Panc1 (cell line): ENCODE results near the gene CAMSAP2. TPM values are rescaled to one million over a fixed set of nuclear protein-coding genes. Genes with fewer than 3 reads are reported as not detected.

Source experiments
- ATAC-seq: fragments of 200-7000 bp; cut with Tn5 transposase; 2 replicates; pipeline ENCODE4 v1.9.1; 2020; ENCODE audit warnings: mild to moderate bottlenecking, moderate library complexity
- BruUV-seq: library from RNA; stranded (reverse); fragments of 400-500 nt; replicated peaks from 2 replicates; lab custom pipeline; 2021; lab: Mats Ljungman, UMichigan
- CTCF ChIA-PET: fragments of 300-600 bp; sonication (Branson Sonifier 250); formaldehyde crosslinking; loops from one replicate; lab custom pipeline; 2022; ENCODE audit warnings: antibody characterized with exemption; lab: Charles Lee
- POLR2A ChIA-PET: fragments of 300-600 bp; sonication (Branson Sonifier 250); formaldehyde crosslinking; loops from one replicate; lab custom pipeline; 2022; ENCODE audit warnings: antibody characterized with exemption; lab: Charles Lee
- DNase-seq: peaks from one replicate; pipeline ENCODE4 v3.0.0-alpha.2; 2010; ENCODE audit warnings: low read depth, low spot score
- H3K27ac ChIP-seq: 2 replicates; pipeline ENCODE4 v1.5.1; 2011; ENCODE audit warnings: mild to moderate bottlenecking, low read length, inconsistent platforms
- H3K27me3 ChIP-seq: fragments of 200-500 bp; sonication (Bioruptor generic); 2 replicates; pipeline ENCODE4 v1.6.0; 2014; ENCODE audit warnings: low read length, inconsistent platforms; ENCODE audit not compliant: control insufficient read depth, insufficient read depth
- H3K36me3 ChIP-seq: fragments of 200-500 bp; sonication (Bioruptor generic); 2 replicates; pipeline ENCODE4 v1.5.1; 2014; ENCODE audit warnings: inconsistent platforms, mild to moderate bottlenecking, low read length, moderate library complexity; ENCODE audit not compliant: control insufficient read depth, insufficient read depth
- H3K4me1 ChIP-seq: 2 replicates; pipeline ENCODE4 v1.5.1; 2011; ENCODE audit warnings: inconsistent platforms, mild to moderate bottlenecking, low read length, moderate library complexity; ENCODE audit not compliant: control insufficient read depth, insufficient read depth
- H3K4me3 ChIP-seq, 2 experiments: 2 replicates each; pipeline ENCODE4 v1.5.1; 2011 to 2012; ENCODE audit warnings: low read depth in 2 of 2, low read length in 2 of 2, mild to moderate bottlenecking in 2 of 2, inconsistent platforms in 1 of 2, moderate library complexity in 1 of 2
- H3K9me3 ChIP-seq: fragments of 200-500 bp; sonication (Bioruptor generic); 2 replicates; pipeline ENCODE4 v1.5.1; 2014; ENCODE audit warnings: low read depth, mild to moderate bottlenecking, inconsistent platforms, low read length, moderate library complexity; ENCODE audit not compliant: control insufficient read depth, insufficient read depth
- POLR2AphosphoS5 ChIP-seq: IDR thresholded peaks from 2 replicates; pipeline ENCODE4 v1.6.1; 2012; ENCODE audit warnings: mild to moderate bottlenecking, low read depth, low read length, moderate library complexity
- TCF7L2 ChIP-seq: IDR thresholded peaks from 2 replicates; pipeline ENCODE4 v1.6.1; 2011; ENCODE audit warnings: mild to moderate bottlenecking, low read depth, low read length, inconsistent platforms
- in situ Hi-C: cut with HindIII; loops from 2 replicates; pipeline ENCODE4 v1.10.0; 2016; ENCODE audit warnings: low sequenced_read_pairs, low pct_unique_long_range_greater_than_20kb
- intact Hi-C: fragments of 100-400 bp; cut with micrococcal nuclease; formaldehyde crosslinking; loops from one replicate; pipeline ENCODE4 v1.10.0; 2022; ENCODE audit not compliant: unreplicated experiment
- total RNA-seq: library from RNA; stranded (reverse); gene quantifications from one replicate; pipeline ENCODE4 v1.2.1, GENCODE V29; 2021; ENCODE audit not compliant: unreplicated experiment
- TF ChIP-seq, protein P1 (sequence below): fragments of 450-650 bp; IDR thresholded peaks from 2 replicates; pipeline ENCODE4 v1.5.1; 2017; ENCODE audit warnings: mild to moderate bottlenecking
- TF ChIP-seq, protein P2 (sequence below), 2 experiments: IDR thresholded peaks; 2 replicates each; pipeline ENCODE4 v1.6.1; 2011 to 2012; ENCODE audit warnings: low read depth in 2 of 2, control low read depth in 1 of 2, low read length in 1 of 2, mild to moderate bottlenecking in 1 of 2, moderate library complexity in 1 of 2; ENCODE audit not compliant: insufficient read depth in 1 of 2

CAMSAP2 gene
- total RNA-seq, 1 experiment from 2014 or later = 40.1 TPM

DNA sequence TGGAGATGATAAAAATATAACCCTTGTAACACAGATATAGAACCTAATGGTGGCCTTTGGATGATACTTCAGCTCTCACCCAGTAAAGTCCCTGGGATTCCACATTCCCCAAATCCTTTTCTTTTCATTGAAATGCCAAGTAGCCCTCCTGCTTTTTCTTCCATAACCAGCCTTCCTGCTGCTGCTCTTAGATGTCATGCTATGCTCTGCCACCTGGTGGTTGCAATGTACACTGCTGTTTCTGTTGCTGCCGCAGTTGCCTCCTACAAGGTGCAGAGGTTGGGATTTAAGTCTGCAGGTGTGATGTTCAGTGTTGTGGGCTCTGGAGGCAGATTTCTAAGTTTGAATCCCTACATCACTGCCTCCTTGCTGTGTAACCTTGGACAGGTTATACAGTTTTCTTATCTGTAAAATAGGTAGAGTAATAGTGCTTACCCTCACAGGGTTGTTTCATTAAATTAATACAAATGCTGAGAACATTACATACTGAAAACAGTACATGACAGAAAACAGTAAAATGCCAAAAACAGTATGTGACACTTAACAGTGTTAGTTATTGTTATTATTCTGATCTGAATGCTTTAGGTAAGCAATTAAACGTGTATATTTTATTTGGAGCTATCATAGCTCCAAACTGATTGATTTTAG lies 64.3 kb downstream of the CAMSAP2 start:
- CTCF ChIA-PET = interaction anchor here (0.5 to 0.7 kb wide), 3 partner anchors 79 to 466 kb away, joined by 4 read pairs; no protein-coding TSS in a partner anchor

DNA sequence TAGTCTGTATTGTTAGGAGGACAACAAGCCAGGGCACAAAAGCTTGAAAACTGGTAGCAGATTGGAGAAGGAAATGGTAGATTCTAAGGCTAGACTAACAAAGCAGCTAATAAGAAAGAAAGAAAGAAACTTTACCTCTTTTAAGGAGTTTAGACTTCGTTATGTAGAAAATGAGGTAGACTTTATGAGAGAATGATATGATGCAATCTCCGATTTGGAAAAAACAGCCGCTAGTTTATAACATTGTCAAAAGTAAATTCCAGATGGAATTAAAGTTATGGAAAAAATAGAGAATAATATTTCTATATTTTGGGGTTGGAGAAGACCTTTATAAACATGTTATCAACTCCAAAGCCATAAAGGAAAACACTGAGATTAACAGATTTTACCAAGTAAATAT lies 67.0 kb downstream of the CAMSAP2 start:
- H3K4me3 ChIP-seq = no peak overlapping the region
- no peaks in the 10 kb centered on the region for H3K27me3 ChIP-seq
- ATAC-seq (no peak), DNase-seq (no peak)
- TF ChIP-seq, protein P1, sequence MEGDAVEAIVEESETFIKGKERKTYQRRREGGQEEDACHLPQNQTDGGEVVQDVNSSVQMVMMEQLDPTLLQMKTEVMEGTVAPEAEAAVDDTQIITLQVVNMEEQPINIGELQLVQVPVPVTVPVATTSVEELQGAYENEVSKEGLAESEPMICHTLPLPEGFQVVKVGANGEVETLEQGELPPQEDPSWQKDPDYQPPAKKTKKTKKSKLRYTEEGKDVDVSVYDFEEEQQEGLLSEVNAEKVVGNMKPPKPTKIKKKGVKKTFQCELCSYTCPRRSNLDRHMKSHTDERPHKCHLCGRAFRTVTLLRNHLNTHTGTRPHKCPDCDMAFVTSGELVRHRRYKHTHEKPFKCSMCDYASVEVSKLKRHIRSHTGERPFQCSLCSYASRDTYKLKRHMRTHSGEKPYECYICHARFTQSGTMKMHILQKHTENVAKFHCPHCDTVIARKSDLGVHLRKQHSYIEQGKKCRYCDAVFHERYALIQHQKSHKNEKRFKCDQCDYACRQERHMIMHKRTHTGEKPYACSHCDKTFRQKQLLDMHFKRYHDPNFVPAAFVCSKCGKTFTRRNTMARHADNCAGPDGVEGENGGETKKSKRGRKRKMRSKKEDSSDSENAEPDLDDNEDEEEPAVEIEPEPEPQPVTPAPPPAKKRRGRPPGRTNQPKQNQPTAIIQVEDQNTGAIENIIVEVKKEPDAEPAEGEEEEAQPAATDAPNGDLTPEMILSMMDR = no peak
- TF ChIP-seq POLR2AphosphoS5 (no peak), TCF7L2 (no peak)
- TF ChIP-seq, protein P2, sequence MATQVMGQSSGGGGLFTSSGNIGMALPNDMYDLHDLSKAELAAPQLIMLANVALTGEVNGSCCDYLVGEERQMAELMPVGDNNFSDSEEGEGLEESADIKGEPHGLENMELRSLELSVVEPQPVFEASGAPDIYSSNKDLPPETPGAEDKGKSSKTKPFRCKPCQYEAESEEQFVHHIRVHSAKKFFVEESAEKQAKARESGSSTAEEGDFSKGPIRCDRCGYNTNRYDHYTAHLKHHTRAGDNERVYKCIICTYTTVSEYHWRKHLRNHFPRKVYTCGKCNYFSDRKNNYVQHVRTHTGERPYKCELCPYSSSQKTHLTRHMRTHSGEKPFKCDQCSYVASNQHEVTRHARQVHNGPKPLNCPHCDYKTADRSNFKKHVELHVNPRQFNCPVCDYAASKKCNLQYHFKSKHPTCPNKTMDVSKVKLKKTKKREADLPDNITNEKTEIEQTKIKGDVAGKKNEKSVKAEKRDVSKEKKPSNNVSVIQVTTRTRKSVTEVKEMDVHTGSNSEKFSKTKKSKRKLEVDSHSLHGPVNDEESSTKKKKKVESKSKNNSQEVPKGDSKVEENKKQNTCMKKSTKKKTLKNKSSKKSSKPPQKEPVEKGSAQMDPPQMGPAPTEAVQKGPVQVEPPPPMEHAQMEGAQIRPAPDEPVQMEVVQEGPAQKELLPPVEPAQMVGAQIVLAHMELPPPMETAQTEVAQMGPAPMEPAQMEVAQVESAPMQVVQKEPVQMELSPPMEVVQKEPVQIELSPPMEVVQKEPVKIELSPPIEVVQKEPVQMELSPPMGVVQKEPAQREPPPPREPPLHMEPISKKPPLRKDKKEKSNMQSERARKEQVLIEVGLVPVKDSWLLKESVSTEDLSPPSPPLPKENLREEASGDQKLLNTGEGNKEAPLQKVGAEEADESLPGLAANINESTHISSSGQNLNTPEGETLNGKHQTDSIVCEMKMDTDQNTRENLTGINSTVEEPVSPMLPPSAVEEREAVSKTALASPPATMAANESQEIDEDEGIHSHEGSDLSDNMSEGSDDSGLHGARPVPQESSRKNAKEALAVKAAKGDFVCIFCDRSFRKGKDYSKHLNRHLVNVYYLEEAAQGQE (IDR thresholded peaks at IDR 0.05; ENCODE audit: insufficient read depth in 1 of 2, low read depth in 2 of 2, low read length in 1 of 2) = no peak
- no peaks in the 10 kb centered on the region for H3K4me1 ChIP-seq
- intact Hi-C loops = no loop called here
- ChIA-PET CTCF (interaction anchor here (1.3 kb wide), 1 partner anchor 183 kb away, joined by 4 read pairs; no protein-coding TSS in a partner anchor), POLR2A (no interaction called here)
- peaks cover 4% of the 10 kb centered on the region for H3K36me3 ChIP-seq
- in situ Hi-C loops = no loop called here
- no peak overlapping the region for H3K27ac ChIP-seq
- H3K9me3 ChIP-seq = no peaks in the 10 kb centered on the region
- no TSS peak for BruUV-seq

More for the DNA sequence above, 64.3 kb downstream of the CAMSAP2 start:
- ATAC-seq (peak; percentile 93), DNase-seq (peak; percentile 71)
- BruUV-seq = no TSS peak
- H3K27ac ChIP-seq = no peak overlapping the region
- TF ChIP-seq, protein P2 (IDR thresholded peaks at IDR 0.05; ENCODE audit: insufficient read depth in 1 of 2, low read depth in 2 of 2, low read length in 1 of 2) = no peak
- TF ChIP-seq, protein P1 = peak; percentile 91
- in situ Hi-C loops = no loop called here
- H3K4me1 ChIP-seq = no peaks in the 10 kb centered on the region
- H3K9me3 ChIP-seq = no peaks in the 10 kb centered on the region
- POLR2A ChIA-PET = no interaction called here
- intact Hi-C loops = loop anchor here (2.0 kb wide), 1 partner anchor 182 kb away; the partner anchor contains the start of gene KIF14
- no peaks in the 10 kb centered on the region for H3K27me3 ChIP-seq
- no peaks in the 10 kb centered on the region; the same call in 1 of the 2 replicates for H3K36me3 ChIP-seq
- no peak overlapping the region for H3K4me3 ChIP-seq
